DND-41 (cell line): ENCODE results near the gene HOXD12.

ENCODE experiments used
- ATAC-seq: fragments of 200-7000 bp; cut with Tn5 transposase; 3 replicates; pipeline ENCODE4 v1.9.1; 2021; ENCODE audit warnings: low read depth; ENCODE audit not compliant: insufficient read depth
- DNase-seq: peaks from one replicate; pipeline ENCODE4 v3.0.0-alpha.2; 2020
- H2AFZ ChIP-seq: 2 replicates; pipeline ENCODE4 v1.6.0; 2012; ENCODE audit warnings: low read depth, low read length
- H3K27ac ChIP-seq: 2 replicates; pipeline ENCODE4 v1.5.1; 2012; ENCODE audit warnings: low read length, inconsistent platforms
- H3K27me3 ChIP-seq: fragments of 200-600 bp; sonication (generic); 2 replicates; pipeline ENCODE4 v1.6.0; 2012; ENCODE audit warnings: low read length, mild to moderate bottlenecking, inconsistent platforms; ENCODE audit not compliant: insufficient read depth, poor library complexity
- H3K36me3 ChIP-seq: 2 replicates; pipeline ENCODE4 v1.5.1; 2012; ENCODE audit warnings: low read length, inconsistent platforms; ENCODE audit not compliant: insufficient read depth
- H3K4me1 ChIP-seq: 2 replicates; pipeline ENCODE4 v1.5.1; 2012; ENCODE audit warnings: mild to moderate bottlenecking, low read length; ENCODE audit not compliant: insufficient read depth
- H3K4me2 ChIP-seq: 2 replicates; pipeline ENCODE4 v1.6.0; 2012; ENCODE audit warnings: mild to moderate bottlenecking, moderate library complexity, low read length, inconsistent platforms; ENCODE audit not compliant: insufficient read depth
- H3K4me3 ChIP-seq, 2 experiments: fragments of 200-600 bp in 1 of 2; shearing (Covaris generic) in 1 of 2; 2 replicates each; pipeline ENCODE4 v1.5.1; 2012 to 2016; ENCODE audit warnings: inconsistent platforms in 2 of 2, low read length in 2 of 2, mild to moderate bottlenecking in 2 of 2, low read depth in 1 of 2, moderate library complexity in 1 of 2
- H3K79me2 ChIP-seq: 2 replicates; pipeline ENCODE4 v1.6.0; 2012; ENCODE audit warnings: low read length, inconsistent platforms; ENCODE audit not compliant: insufficient read depth
- H3K9ac ChIP-seq: 2 replicates; pipeline ENCODE4 v1.6.0; 2012; ENCODE audit warnings: low read depth, mild to moderate bottlenecking, inconsistent platforms, low read length, moderate library complexity
- H3K9me3 ChIP-seq: 2 replicates; pipeline ENCODE4 v1.5.1; 2012; ENCODE audit warnings: low read length, moderate library complexity, mild to moderate bottlenecking, inconsistent platforms; ENCODE audit not compliant: insufficient read depth, severe bottlenecking
- H4K20me1 ChIP-seq: 2 replicates; pipeline ENCODE4 v1.6.0; 2012; ENCODE audit warnings: low read length; ENCODE audit not compliant: insufficient read depth
- EZH2 ChIP-seq: IDR thresholded peaks from 3 replicates; pipeline ENCODE4 v1.6.1; 2012; ENCODE audit warnings: borderline replicate concordance, low read depth, mild to moderate bottlenecking, moderate library complexity, low read length, inconsistent platforms; ENCODE audit not compliant: severe bottlenecking
- TF ChIP-seq, protein P1 (sequence below): IDR thresholded peaks from 2 replicates; pipeline ENCODE4 v1.5.1; 2012; ENCODE audit warnings: borderline replicate concordance, low read length, moderate library complexity, mild to moderate bottlenecking; ENCODE audit not compliant: poor library complexity, severe bottlenecking; ENCODE audit errors: extremely low read depth

The HOXD12 gene

GRCh38 chr2:176132205-176133171, 32.9 kb downstream of the HOXD12 start:
- Histone ChIP-seq H3K4me2 (no peak overlapping the region), H3K27ac (no peak overlapping the region), H3K36me3 (no peaks in the 10 kb centered on the region), H3K9me3 (no peaks in the 10 kb centered on the region), H3K27me3 (peaks cover 10% of the 10 kb centered on the region), H3K4me1 (no peaks in the 10 kb centered on the region), H3K4me3 (no peak overlapping the region), H3K79me2 (no peaks in the 10 kb centered on the region), H3K9ac (no peak overlapping the region), H4K20me1 (no peaks in the 10 kb centered on the region), H2AFZ (no peak overlapping the region)
- DNase-seq (no peak), ATAC-seq (no peak)
- TF ChIP-seq EZH2, result no peak
- TF ChIP-seq, protein P1, sequence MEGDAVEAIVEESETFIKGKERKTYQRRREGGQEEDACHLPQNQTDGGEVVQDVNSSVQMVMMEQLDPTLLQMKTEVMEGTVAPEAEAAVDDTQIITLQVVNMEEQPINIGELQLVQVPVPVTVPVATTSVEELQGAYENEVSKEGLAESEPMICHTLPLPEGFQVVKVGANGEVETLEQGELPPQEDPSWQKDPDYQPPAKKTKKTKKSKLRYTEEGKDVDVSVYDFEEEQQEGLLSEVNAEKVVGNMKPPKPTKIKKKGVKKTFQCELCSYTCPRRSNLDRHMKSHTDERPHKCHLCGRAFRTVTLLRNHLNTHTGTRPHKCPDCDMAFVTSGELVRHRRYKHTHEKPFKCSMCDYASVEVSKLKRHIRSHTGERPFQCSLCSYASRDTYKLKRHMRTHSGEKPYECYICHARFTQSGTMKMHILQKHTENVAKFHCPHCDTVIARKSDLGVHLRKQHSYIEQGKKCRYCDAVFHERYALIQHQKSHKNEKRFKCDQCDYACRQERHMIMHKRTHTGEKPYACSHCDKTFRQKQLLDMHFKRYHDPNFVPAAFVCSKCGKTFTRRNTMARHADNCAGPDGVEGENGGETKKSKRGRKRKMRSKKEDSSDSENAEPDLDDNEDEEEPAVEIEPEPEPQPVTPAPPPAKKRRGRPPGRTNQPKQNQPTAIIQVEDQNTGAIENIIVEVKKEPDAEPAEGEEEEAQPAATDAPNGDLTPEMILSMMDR, result no peak

- H3K79me2 ChIP-seq, result no peaks in the 10 kb centered on the region
- H3K4me3 ChIP-seq, result no peak overlapping the region
- no peaks in the 10 kb centered on the region for H3K9me3 ChIP-seq
- TF ChIP-seq, protein P1, result no peak
- no peak for TF ChIP-seq EZH2
- H3K27me3 ChIP-seq, result peaks cover 10% of the 10 kb centered on the region
- H3K4me1 ChIP-seq, result no peaks in the 10 kb centered on the region
- no peak overlapping the region for H3K9ac ChIP-seq
- H2AFZ ChIP-seq, result no peak overlapping the region
- no peaks in the 10 kb centered on the region for H3K36me3 ChIP-seq
- ATAC-seq, result no peak
- DNase-seq, result no peak
- H3K4me2 ChIP-seq, result no peak overlapping the region
- no peaks in the 10 kb centered on the region for H4K20me1 ChIP-seq
- H3K27ac ChIP-seq, result no peak overlapping the region
These were observed 33.8 kb downstream of the HOXD12 start for GRCh38 chr2:176133389-176133788.

DNA sequence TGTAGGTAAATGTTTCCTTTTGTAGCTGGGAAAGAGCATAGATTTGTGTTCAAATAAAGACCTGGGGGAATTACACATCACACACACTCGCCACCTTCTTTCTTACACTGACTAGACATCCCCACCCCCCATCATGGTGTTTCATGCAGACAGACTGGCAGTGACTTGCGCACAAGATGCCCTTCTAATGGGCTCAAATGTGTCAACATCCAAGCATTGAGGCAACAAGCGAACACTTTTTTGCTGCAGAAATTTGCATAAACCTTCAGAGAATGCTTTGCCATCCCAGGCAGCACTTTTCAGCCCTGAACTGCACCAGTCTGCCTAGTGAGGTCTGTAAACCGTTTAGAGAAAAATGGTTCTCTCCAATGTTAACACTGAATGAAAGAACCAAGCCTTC, 34.4 kb downstream of the HOXD12 start:
- no peaks in the 10 kb centered on the region for H3K4me1 ChIP-seq
- ATAC-seq (no peak), DNase-seq (no peak)
- no peaks in the 10 kb centered on the region for H3K36me3 ChIP-seq
- H3K27me3 ChIP-seq, result peaks cover 10% of the 10 kb centered on the region
- H3K9me3 ChIP-seq, result no peaks in the 10 kb centered on the region
- no peak overlapping the region for H3K4me3 ChIP-seq
- no peak overlapping the region for H3K4me2 ChIP-seq
- no peak for TF ChIP-seq EZH2
- TF ChIP-seq, protein P1, result no peak
- H3K27ac ChIP-seq, result no peak overlapping the region
- H2AFZ ChIP-seq, result no peak overlapping the region
- H3K9ac ChIP-seq, result no peak overlapping the region
- no peaks in the 10 kb centered on the region for H3K79me2 ChIP-seq
- no peaks in the 10 kb centered on the region for H4K20me1 ChIP-seq
